ENCODE data around the gene MID2. TPM values are rescaled to one million over a fixed set of nuclear protein-coding genes. Genes with fewer than 3 reads are reported as not detected.
"Not testable (repeated sequence)": the region's sequence is repeated elsewhere in the genome, so short reads cannot be mapped to it uniquely, and the experiment has no call there.

MID2 gene
- total RNA-seq, 1 donor from 2014 or later = 5.1 TPM

- no peak for DNase-seq (ENCODE audit: low read depth, low spot score)
- Mint-ChIP-seq H3K36me3 (ENCODE audit: low read depth) (peaks cover 3% of the 10 kb centered on the region), H3K4me3 (no peak overlapping the region), H3K9me3 (peaks cover 6% of the 10 kb centered on the region), H3K27ac (ENCODE audit: unreplicated experiment) (no peak overlapping the region), H3K4me1 (no peaks in the 10 kb centered on the region), H3K27me3 (ENCODE audit: low read depth) (no peaks in the 10 kb centered on the region)
- TF ChIP-seq CTCF (conservative IDR thresholded peaks at IDR 0.05) = no peak
These were observed 21.2 kb upstream of the MID2 start for GRCh38 chrX:107804427-107804826.

GRCh38 chrX:107805179-107805578 lies 20.5 kb upstream of the MID2 start:
- no peak for TF ChIP-seq CTCF (conservative IDR thresholded peaks at IDR 0.05)
- H3K4me3 Mint-ChIP-seq = no peak overlapping the region
- no peaks in the 10 kb centered on the region for H3K27me3 Mint-ChIP-seq (ENCODE audit: low read depth)
- no peaks in the 10 kb centered on the region for H3K4me1 Mint-ChIP-seq
- peaks cover 3% of the 10 kb centered on the region for H3K36me3 Mint-ChIP-seq (ENCODE audit: low read depth)
- no peak for DNase-seq (ENCODE audit: low read depth, low spot score)
- H3K27ac Mint-ChIP-seq (ENCODE audit: unreplicated experiment) = no peak overlapping the region
- H3K9me3 Mint-ChIP-seq = peaks cover 6% of the 10 kb centered on the region

- H3K27me3 Mint-ChIP-seq (ENCODE audit: low read depth); H3K27ac Mint-ChIP-seq (ENCODE audit: unreplicated experiment); H3K36me3 Mint-ChIP-seq (ENCODE audit: low read depth); H3K9me3 Mint-ChIP-seq; H3K4me3 Mint-ChIP-seq; DNase-seq (ENCODE audit: low read depth, low spot score); H3K4me1 Mint-ChIP-seq: not testable (repeated sequence)
These were observed 15.6 kb upstream of the MID2 start for GRCh38 chrX:107810053-107810452.

- H3K27ac Mint-ChIP-seq (ENCODE audit: unreplicated experiment) = no peak overlapping the region
- no peak for DNase-seq (ENCODE audit: low read depth, low spot score)
- H3K4me3 Mint-ChIP-seq = no peak overlapping the region
- TF ChIP-seq CTCF (conservative IDR thresholded peaks at IDR 0.05) = no peak
- H3K9me3 Mint-ChIP-seq = peaks cover 5% of the 10 kb centered on the region
- no peaks in the 10 kb centered on the region for H3K4me1 Mint-ChIP-seq
- peaks cover 4% of the 10 kb centered on the region for H3K27me3 Mint-ChIP-seq (ENCODE audit: low read depth)
- H3K36me3 Mint-ChIP-seq (ENCODE audit: low read depth) = no peaks in the 10 kb centered on the region
These were observed 6.7 kb upstream of the MID2 start for GRCh38 chrX:107818900-107819521.

GRCh38 chrX:107823042-107823441 lies 2.6 kb upstream of the MID2 start:
- Mint-ChIP-seq H3K4me1 (peaks cover 7% of the 10 kb centered on the region), H3K4me3 (no peak overlapping the region), H3K36me3 (ENCODE audit: low read depth) (no peaks in the 10 kb centered on the region), H3K27me3 (ENCODE audit: low read depth) (peaks cover 31% of the 10 kb centered on the region), H3K27ac (ENCODE audit: unreplicated experiment) (no peak overlapping the region), H3K9me3 (peaks cover 5% of the 10 kb centered on the region)
- no peak for DNase-seq (ENCODE audit: low read depth, low spot score)
- TF ChIP-seq CTCF (conservative IDR thresholded peaks at IDR 0.05) = no peak

GRCh38 chrX:107823456-107823855 lies 2.2 kb upstream of the MID2 start:
- H3K4me1 Mint-ChIP-seq = peaks cover 7% of the 10 kb centered on the region
- no peak overlapping the region for H3K4me3 Mint-ChIP-seq

More at GRCh38 chrX:107823456-107823855, 2.2 kb upstream of the MID2 start:
- Mint-ChIP-seq H3K27ac (ENCODE audit: unreplicated experiment) (no peak overlapping the region), H3K36me3 (ENCODE audit: low read depth) (no peaks in the 10 kb centered on the region), H3K27me3 (ENCODE audit: low read depth) (peaks cover 31% of the 10 kb centered on the region), H3K9me3 (peaks cover 5% of the 10 kb centered on the region)
- DNase-seq (ENCODE audit: low read depth, low spot score) = no peak
- TF ChIP-seq CTCF (conservative IDR thresholded peaks at IDR 0.05) = no peak
